HG02610 (cell line): ENCODE data around the gene NTNG2.

Experiments used
- ATAC-seq: cut with Tn5 transposase; IDR thresholded peaks from one replicate; pipeline ENCODE4 v1.9.1; 2021; ENCODE audit warnings: mild to moderate bottlenecking, moderate library complexity; ENCODE audit not compliant: unreplicated experiment

The NTNG2 gene

GRCh38 chr9:132233138-132233537 is 71.3 kb downstream of the NTNG2 start:
- no peak for ATAC-seq

- no peak for ATAC-seq
These were observed 72.7 kb downstream of the NTNG2 start for GRCh38 chr9:132234535-132234934.

- no peak for ATAC-seq
These were observed 73.3 kb downstream of the NTNG2 start for GRCh38 chr9:132235125-132235524.

DNA sequence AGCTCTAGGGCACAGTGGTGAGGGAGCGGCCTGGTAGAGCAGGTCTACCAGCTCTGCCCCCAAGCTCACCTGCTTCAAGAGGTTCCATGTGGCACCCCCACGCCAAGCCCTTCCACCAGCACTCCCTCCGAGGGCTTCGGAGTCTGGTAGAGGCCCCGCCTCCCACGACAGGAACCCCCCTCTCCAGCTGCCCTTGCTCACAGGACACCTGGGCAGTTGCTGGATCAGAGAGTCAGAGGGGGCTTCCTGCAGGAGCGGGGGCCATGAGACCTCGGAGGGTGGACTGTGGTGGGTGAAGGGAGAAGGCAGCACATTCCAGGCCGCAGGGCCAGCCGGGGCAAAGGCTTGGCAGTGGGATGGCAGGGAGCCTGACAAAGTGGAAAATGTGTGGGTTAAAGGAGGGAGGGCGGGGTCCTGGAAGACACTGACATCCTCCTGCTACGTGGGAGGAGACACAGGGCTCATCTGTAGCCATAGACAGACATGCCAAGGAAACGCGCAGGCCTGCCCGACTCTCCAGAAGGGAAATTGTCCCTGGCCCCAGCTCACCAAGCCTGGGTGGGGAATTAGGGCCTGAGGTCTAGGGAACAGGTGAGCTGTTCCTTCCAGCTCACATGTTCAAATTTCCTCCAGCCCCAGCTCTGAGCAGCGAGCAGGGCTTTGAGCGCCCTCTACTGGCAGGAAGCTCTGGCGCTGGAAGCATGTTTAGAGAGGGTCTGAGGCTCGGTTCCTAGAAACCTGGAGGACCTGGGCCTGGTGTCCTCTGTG is 74.2 kb downstream of the NTNG2 start:
- ATAC-seq, result no peak

GRCh38 chr9:132236662-132237311 is 74.9 kb downstream of the NTNG2 start:
- no peak for ATAC-seq

GRCh38 chr9:132237481-132237880 is 75.6 kb downstream of the NTNG2 start:
- no peak for ATAC-seq

DNA sequence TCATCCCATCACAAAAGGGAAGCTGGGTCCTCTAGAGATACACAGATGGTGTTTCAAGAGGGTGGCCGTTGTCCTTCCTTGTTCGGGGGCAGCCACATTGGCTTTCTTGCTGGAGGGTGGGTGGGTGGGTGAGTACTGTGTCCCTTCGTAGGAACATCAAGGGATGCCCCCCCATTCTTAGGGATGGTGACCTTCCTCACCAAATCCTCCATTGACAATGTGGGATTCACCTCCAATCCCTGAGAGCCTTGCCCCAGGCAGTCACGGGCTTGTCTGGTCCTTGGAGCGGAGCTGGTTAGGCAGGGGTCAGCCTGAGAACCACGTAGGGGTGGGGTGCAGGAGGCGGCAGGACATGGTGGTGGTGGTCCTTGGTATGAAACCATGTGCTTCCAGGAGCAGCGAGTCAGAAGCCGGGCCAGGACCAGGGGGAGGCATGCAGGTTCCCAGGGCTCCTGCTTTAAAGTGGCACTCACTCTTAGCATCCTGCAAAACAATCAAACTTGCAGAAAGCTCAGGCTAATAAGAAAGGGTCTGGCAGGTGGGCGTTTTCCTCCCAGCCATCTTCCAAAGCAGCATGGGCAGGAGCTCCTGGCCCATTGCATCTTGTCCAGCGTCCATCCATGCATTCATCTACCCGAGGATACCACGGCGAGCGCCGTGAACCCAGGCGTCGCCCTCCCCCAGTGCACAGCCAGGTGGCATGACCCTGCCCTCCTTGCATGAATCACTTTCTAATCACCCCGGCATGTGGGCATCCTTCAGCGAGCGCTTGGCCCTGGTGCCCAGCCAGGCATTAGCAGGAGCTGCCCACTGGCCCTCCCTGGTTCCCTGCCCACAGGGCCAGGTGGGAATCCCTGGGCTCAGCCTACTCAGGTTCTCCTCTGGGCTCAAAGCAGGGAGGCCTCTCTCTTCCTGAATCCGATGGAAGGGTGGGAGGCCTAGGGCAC is 76.4 kb downstream of the NTNG2 start:
- no peak for ATAC-seq

- no peak for ATAC-seq
These were observed 77.1 kb downstream of the NTNG2 start for GRCh38 chr9:132238992-132239391.

GRCh38 chr9:132239518-132239917 is 77.7 kb downstream of the NTNG2 start:
- ATAC-seq, result no peak

GRCh38 chr9:132239999-132240840 is 78.4 kb downstream of the NTNG2 start:
- no peak for ATAC-seq

- peak; percentile 65 for ATAC-seq
These were observed 79.1 kb downstream of the NTNG2 start for GRCh38 chr9:132240841-132241482.

DNA sequence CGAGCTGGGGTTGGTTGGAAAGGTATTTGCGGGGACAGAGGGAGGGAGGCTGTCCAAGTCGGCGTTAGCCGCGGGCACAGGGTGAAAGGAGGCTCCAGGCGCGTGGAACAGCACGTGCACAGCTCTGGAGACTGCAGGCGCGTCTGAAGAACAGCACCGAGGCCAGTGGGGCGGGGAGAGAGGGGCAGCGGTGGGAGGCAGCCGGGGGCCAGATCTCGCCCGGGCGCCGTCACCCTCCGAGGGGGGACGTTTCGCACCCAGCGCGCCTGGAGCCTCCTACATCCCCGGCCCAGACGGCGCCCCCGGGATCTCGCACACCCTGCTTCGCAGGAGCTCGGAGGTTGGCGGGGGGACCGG is 79.6 kb downstream of the NTNG2 start:
- ATAC-seq, result no peak

DNA sequence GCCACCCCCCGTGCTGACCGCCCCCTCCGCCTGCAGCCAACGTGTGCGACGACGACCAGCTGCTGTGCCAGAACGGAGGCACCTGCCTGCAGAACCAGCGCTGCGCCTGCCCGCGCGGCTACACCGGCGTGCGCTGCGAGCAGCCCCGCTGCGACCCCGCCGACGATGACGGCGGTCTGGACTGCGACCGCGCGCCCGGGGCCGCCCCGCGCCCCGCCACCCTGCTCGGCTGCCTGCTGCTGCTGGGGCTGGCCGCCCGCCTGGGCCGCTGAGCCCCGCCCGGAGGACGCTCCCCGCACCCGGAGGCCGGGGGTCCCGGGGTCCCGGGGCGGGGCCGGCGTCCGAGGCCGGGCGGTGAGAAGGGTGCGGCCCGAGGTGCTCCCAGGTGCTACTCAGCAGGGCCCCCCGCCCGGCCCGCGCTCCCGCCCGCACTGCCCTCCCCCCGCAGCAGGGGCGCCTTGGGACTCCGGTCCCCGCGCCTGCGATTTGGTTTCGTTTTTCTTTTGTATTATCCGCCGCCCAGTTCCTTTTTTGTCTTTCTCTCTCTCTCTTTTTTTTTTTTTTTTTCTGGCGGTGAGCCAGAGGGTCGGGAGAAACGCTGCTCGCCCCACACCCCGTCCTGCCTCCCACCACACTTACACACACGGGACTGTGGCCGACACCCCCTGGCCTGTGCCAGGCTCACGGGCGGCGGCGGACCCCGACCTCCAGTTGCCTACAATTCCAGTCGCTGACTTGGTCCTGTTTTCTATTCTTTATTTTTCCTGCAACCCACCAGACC is 80.2 kb downstream of the NTNG2 start:
- ATAC-seq, result no peak

DNA sequence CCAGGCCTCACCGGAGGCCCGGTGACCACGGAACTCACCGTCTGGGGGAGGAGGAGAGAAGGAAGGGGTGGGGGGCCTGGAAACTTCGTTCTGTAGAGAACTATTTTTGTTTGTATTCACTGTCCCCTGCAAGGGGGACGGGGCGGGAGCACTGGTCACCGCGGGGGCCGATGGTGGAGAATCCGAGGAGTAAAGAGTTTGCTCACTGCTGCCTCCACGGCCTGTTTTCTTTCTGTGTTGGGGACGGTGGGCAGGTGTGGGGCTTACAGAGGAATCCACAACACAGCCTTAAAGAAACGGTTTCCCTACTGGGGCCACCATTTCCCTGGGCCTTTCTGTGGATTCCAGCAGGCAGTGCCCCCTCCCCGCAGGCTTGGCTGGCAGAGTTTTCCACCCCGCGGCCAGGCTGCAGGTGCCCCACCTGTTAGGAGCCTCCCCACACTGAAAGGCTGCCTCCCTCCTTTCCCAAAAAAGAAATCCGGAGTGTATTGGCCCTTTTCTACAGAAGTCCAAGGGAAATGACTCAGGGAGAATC is 80.8 kb downstream of the NTNG2 start:
- ATAC-seq, result no peak

- ATAC-seq, result no peak
These were observed 81.6 kb downstream of the NTNG2 start for GRCh38 chr9:132243156-132244074.

GRCh38 chr9:132244582-132245455 is 83.0 kb downstream of the NTNG2 start:
- no peak for ATAC-seq

DNA sequence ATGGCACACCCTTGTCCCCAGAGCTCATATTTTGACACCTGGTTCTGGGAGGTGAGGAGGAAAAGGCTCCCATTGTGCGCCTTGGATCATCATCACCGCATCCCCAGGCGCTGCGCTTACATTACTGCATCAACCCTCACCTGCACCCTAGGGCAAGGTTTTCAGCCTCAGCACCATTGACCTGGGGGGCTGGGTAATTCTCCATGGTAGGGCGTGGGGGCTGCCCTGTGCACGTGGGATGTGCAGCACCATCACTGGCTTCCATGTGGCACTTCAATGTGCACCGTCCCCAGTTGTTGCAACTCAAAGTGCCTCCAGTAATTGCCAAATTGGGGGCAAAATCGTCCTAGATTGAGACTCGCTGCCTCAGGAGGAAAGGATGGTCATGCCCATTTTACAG is 83.6 kb downstream of the NTNG2 start:
- no peak for ATAC-seq
